ENCODE measurements around the gene OCA2. TPM values are rescaled to one million over a fixed set of nuclear protein-coding genes. Genes with fewer than 3 reads are reported as not detected.

OCA2 gene
- total and polyA plus RNA-seq, 12 donors, result 0.13 to 0.44 (median 0.23) TPM; not detected in 7

GRCh38 chr15:27744641-27745040 is 354.5 kb downstream of the OCA2 start:
- intact Hi-C loops (cut with DNase I), result no loop called here
- Histone ChIP-seq H3K9me3 (replicated peaks in 1 of 3) (no peaks in the 10 kb centered on the region), H3K4me3 (no peak overlapping the region), H3K4me1 (replicated peaks in 1 of 2) (no peaks in the 10 kb centered on the region), H3K27me3 (no peaks in the 10 kb centered on the region), H3K36me3 (replicated peaks in 1 of 2) (no peaks in the 10 kb centered on the region), H3K27ac (no peak overlapping the region)
- 63 to 78% (median 72%) methylated on average over 3 of the region's 3 CpGs for WGBS, 4 donors
- TF ChIP-seq POLR2A (IDR thresholded peaks at IDR 0.05) (no peak), CTCF (IDR thresholded peaks at IDR 0.05) (no peak)
- no peak for DNase-seq

- no peak overlapping the region for H3K27ac ChIP-seq
- no peak for DNase-seq
- intact Hi-C loops (cut with DNase I), result no loop called here
- no peaks in the 10 kb centered on the region for H3K4me1 ChIP-seq (replicated peaks in 1 of 2)
- H3K27me3 ChIP-seq, result no peaks in the 10 kb centered on the region
- 83 to 91% (median 88%) methylated on average over 8 of the region's 8 CpGs for WGBS, 4 donors
- H3K9me3 ChIP-seq (replicated peaks in 1 of 3), result no peaks in the 10 kb centered on the region
- H3K36me3 ChIP-seq (replicated peaks in 1 of 2), result no peaks in the 10 kb centered on the region
- H3K4me3 ChIP-seq, result no peak overlapping the region
- TF ChIP-seq CTCF (IDR thresholded peaks at IDR 0.05) (no peak), POLR2A (IDR thresholded peaks at IDR 0.05) (no peak)
Observed at GRCh38 chr15:27743638-27744037, 355.5 kb downstream of the OCA2 start.

- 64 to 78% (median 66%) methylated on average over 12 to 16 of the region's 16 CpGs for WGBS, 4 donors
- H3K4me3 ChIP-seq, result no peak overlapping the region
- no peaks in the 10 kb centered on the region for H3K36me3 ChIP-seq (replicated peaks in 1 of 2)
- H3K9me3 ChIP-seq (replicated peaks in 1 of 3), result no peaks in the 10 kb centered on the region
- TF ChIP-seq CTCF (IDR thresholded peaks at IDR 0.05) (no peak), POLR2A (IDR thresholded peaks at IDR 0.05) (no peak)
- H3K27ac ChIP-seq, result no peak overlapping the region
- intact Hi-C loops (cut with DNase I), result no loop called here
- no peaks in the 10 kb centered on the region for H3K27me3 ChIP-seq
- no peaks in the 10 kb centered on the region for H3K4me1 ChIP-seq (replicated peaks in 1 of 2)
- DNase-seq, result no peak
Observed at GRCh38 chr15:27742751-27743477, 356.2 kb downstream of the OCA2 start.

- no peaks in the 10 kb centered on the region for H3K36me3 ChIP-seq (replicated peaks in 1 of 2)
- intact Hi-C loops (cut with DNase I), result no loop called here
- H3K4me3 ChIP-seq, result no peak overlapping the region
- H3K27ac ChIP-seq, result no peak overlapping the region
- 63 to 75% (median 70%) methylated on average over 8 of the region's 8 CpGs for WGBS, 4 donors
- no peaks in the 10 kb centered on the region for H3K4me1 ChIP-seq (replicated peaks in 1 of 2)
- no peaks in the 10 kb centered on the region for H3K9me3 ChIP-seq (replicated peaks in 1 of 3)
- TF ChIP-seq POLR2A (IDR thresholded peaks at IDR 0.05), result no peak
- TF ChIP-seq CTCF (IDR thresholded peaks at IDR 0.05), result no peak
- no peaks in the 10 kb centered on the region for H3K27me3 ChIP-seq
- no peak for DNase-seq
Observed at GRCh38 chr15:27741226-27741860, 357.8 kb downstream of the OCA2 start.
